Measurements from ENCODE around the gene PLCB1.
A peak's percentile ranks its signal among the peaks of the same experiment; 100 is the strongest.

PLCB1 gene

DNA sequence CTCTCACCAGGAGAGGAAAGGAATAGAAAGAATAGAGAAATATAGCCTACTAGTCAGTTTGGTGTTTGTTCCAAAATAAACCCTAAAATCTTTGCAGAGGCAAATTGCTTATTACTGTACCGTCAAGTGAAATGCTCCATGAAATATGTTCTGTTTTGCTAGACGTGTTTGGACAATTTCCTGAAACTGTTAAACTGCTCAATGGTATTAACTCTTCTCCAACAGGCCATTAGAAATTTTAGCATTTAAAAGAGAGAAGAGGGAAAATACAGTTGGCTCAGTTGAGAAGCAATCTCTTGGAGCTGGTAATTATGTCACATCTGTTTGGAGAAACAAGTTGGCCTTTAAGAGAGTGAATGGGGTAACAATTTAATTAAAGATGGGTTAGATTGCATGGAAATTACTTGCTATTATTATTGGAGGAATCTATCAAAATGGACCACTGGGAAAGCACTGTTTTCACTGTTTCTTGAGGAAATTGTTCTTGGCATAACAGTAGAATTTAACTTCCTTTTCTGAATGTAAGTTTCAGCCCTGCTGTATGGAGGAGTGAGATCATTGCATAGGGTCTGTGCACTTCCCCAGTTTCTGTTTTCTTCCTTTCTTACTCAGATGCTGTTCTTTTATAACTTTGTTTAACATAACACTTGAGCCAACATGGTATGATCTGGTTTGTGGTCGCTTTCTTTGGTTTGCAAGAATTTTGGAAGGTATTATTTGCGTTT is 373.6 kb downstream of the PLCB1 start:
- DNase-seq (ENCODE audit: low read depth), result no peak

DNA sequence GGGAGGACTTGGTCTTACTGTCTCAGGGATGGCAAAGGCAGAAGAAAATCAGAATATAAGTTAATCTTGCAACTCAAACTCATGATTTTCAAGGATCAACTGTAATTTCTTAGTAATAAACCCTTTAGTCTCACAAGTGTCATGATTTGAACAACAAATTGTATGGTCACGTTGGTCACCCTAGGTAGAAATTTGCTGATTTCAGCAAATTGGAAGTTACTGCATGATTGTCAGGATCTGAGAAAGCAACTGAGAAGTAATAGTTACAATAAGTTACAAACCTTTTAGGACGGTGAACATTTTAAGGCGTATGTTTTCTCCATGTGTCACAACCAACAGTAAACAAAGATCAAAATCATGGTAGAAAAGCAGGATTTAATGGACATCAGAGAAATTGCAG is 375.2 kb downstream of the PLCB1 start:
- no peak for DNase-seq (ENCODE audit: low read depth)

DNA sequence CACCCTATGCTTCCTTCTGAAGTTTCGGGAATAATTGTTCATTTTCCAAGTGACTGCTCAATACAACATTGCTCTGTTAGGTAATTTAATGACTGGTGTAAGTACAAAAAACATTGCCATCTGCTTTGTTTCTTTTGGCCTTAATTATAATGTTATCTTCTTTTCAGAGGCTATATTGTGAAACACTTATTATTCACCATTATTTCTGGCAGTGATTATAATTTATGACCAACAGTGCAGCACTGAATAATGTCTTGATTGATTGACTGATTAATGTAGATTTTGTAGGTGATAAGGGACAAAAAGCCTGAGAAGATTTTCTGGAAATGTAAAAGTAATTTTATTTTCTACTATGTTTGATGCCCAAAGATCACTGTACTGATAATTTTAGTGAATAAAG is 377.7 kb downstream of the PLCB1 start:
- no peak for DNase-seq (ENCODE audit: low read depth)

DNA sequence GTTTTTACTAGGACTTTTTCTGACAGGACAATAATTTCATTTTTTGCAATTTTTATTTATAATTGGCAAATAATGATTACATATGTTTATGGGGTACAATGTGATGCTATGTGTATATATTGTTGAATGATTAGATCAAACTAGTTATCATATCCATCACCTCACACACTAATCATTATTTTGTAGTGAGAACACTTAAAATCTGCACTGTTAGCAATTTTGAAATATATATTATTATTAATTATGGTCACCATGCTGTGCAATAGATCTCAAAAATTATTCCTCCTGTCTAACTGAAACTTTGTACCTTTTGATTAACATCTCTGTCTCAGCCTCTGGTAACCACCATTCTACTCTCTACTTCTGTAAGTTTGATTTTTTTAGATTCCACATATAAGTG is 378.7 kb downstream of the PLCB1 start:
- no peak for DNase-seq (ENCODE audit: low read depth)

DNA sequence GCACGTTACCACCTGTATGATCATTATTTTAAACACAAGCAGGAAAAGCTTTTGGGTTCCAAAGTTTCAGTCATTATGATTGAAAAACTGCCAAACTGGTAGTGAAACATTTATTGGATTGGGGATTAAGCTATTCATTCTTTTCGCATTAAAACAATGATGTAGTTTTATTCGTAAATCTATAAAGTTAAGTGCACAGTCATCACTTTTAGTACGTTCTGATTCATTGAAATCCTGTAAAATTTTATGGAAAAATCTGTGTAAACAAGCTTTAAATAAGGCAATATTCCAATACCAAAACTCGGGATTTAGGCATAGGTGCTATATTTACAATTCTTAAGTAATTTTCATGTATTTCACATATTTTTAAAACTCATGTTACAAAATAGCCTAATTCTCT is 379.9 kb downstream of the PLCB1 start:
- no peak for DNase-seq (ENCODE audit: low read depth)

DNA sequence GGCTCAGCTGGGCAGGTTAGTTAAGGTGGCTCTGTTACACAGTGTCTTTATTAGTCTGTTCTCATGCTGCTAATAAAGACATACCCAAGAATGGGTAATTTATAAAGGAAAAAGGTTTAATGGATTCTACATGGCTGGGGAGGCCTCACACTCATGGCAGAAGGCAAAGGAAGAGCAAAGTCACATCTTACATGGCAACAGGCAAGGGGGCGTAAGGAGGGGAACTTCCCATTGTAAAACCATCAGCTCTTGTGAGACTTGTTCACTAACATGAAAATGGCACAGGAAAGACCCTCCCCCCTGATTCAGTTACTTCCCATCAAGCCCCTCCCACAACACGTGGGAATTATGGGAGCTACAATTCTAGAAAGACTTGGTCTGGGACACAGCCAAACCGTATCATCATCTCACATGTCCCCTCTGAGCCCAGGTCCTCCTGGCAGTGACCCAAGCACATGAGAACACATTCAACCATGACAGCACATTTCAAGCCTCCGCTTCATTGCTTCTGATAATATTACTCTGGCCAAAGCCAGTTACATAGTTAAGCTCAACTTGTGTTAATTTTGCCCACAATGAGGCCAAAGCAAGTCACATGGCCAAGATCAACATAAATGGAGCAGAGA is 383.9 kb downstream of the PLCB1 start:
- DNase-seq (ENCODE audit: low read depth), result no peak

DNA sequence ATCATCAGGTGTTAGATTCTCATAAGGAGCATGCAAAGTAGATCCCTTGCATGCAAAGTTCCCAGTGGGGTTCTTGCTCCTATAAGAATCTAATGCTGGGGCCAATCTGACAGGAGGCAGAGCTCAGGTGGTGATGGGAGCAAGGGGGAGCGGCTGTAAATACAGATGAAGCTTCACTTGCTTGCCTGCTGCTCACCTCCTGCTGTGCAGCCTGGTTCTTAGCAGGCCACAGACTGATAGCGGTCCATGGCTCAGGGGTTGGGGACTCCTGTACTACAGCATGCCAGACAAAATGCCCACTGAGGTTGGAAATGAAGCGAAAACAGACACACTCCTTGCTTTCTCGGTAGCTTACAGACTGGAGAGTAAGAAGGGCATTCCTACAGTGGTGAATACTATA is 386.8 kb downstream of the PLCB1 start:
- DNase-seq (ENCODE audit: low read depth), result no peak

DNA sequence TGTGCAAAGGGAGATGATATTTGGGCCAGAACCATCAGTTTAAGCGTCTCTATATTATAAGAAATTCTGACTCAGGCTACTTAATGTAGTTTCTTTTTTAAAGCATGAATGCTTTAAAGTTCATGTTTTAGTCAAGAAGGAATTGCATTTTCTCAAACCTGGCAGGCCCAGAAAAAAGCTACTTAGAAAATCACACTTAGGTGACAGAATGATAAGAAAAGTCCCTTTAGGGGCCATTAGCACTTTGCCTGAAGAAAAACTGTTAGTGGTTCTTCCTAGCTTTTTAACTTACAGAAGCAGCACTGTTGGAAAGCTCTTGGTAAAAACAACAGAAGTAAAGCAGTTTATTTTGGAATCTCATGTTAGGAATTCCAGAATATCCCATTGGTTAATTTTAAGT is 387.8 kb downstream of the PLCB1 start:
- no peak for DNase-seq (ENCODE audit: low read depth)

DNA sequence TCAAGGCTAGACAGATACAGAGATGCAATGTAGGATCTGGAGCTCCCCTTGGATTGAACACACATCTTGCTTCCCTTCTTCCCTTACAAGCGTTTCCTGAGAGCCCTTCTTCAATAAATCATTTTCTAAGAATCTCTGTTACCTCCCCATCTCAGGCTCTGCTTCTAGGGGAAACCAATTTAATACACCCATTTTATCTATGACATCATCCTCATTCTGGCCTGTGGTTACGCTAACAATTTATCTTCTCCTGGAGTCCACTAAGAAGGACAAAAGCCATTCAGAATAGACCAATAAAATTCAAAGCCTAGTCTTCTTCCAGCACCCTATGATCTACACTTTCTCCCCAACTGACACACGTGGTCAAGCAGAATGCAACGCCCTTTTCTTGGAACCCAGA is 390.1 kb downstream of the PLCB1 start:
- DNase-seq (ENCODE audit: low read depth), result no peak

DNA sequence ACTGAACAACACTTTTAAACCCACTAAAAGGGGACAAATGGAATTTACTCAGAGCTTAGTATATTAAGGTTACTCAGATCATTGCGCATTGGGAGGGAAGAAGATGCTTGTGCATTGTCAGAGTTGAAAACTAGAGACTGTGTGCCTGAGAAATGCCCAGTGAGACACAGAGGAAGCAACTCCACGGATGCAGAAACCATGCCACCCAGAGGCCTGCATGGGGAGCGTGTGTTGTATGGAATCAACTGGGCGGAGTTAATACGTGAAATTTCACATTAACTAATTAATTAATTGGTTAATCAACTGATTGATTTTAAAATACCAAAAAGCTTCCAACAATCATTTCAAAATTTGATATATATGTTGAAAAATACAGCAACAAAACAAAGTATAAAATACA is 391.6 kb downstream of the PLCB1 start:
- no peak for DNase-seq (ENCODE audit: low read depth)

DNA sequence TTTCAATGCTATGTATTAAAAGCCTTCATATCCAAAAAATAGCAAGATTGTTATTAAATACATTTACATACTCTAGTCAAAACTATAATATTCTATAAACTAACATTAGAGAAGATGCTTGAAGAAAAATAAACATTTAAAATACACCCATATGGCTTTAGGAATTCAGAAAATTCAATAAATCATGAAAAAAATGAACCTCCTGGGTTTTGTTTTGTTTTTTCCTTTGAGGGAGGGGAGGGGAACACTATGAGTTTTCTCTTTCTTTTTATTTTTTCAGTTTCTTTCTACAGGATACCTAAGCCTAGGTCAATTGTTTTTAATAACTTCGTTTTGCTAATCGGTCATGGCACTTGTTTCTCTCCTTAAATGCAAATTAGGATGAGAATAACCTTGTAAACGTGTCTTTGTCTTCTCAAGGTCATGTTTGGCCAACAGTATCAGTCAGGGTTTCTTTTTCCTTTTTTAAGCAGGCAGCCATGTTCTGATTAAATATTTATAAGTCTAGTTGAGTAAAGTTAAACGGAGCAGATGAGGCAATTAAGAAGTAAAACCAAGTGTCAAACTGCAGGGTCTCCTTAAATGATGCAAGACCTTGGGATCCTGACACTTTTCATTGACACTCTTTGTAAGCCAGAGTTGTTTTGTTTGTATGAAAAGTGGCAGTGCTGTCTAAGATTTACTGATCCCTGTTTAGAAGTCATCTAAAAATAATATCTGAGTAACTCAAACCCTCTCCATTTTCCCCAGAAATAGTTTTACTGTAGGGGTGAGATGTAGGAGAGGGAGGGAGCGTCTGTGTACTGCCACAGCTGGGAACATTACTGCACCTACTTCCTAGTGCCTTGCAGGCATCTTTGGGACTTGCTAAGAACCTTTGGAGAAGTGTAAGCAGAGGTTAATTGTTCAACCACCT is 392.3 kb downstream of the PLCB1 start:
- DNase-seq (ENCODE audit: low read depth), result no peak

DNA sequence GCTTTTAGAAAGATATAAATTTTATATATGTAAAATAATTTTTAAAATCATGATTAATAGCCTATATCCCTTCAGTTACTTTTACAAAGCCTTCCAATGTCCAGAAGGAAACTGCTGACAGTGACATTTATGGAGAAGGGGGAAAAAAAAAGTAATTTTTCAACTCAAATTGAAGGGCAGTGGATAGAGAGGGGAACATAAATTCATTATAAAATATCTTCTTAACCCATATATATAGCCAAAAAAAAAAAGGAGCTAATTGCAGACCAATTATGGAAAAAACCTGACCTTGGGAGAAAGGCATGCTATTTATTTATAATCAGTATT is 392.9 kb downstream of the PLCB1 start:
- DNase-seq (ENCODE audit: low read depth), result no peak

DNA sequence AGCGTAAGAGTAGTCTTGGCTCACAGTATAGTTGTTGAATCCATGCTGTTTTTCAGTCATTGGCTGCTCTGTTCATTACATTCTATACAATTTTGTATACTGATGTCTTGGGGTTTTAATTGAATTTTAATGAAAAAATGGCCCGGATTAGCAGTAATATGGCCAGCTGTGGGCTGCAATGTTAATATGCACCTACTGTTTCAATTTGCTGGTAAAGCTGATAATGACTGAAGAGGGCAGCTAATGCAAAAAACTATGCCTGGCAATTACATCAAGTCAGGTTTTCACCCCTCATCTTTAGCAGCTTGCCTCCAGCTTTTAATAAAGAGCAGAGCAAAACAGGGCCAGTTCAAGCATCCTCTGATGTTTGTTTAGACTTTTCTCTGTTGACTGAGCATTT is 394.5 kb downstream of the PLCB1 start:
- DNase-seq (ENCODE audit: low read depth), result no peak

DNA sequence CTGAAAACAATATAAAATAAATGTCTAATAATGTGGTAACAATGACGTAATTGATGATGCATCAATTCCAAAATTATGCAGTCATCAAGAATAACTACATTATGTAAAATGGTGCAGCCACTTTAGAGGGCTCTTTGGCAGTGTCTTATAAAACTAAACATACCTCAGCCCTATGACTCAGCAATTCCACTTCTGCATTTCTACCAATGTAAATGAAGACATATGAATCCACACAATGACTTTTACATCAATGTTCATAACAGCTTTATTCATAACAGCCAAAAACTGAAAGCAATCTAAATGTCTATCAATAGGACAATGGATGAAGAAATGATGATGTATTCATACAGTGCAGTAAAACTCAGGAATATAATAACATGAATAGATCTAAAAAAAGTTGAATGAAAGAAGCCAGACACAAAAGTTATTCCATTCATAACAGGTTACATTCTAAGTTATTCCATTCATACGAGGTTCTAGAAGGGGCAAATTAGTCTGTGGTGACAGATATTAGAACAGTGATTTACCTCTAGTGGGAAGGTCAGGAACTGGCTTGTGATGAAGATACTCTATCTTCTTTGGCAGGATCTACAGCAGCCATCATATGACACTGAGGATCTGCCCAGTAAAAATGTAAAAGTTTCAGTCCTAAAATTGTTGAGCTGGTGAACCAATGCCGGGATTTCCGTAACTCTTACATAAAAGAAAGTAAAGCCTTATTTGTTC is 396.1 kb downstream of the PLCB1 start:
- DNase-seq (ENCODE audit: low read depth), result peak; percentile 66

DNA sequence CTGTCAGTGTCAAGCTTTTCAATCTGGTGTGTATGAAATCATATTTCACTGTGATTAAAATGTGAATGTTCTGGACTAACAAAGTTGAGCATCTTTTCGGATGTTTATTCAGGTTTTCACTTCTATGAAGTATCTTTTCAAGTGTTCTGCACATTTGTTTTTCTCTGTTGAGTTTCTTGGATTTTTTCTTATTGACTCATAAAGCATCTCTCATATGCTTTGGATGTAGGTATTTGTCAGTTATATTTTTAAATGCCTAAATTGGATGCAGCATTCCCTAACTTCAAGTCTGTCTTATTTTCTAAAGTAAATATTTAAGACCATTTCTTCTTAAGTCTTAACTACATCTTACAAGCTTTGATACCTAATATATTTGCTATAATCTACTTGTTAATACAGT is 398.0 kb downstream of the PLCB1 start:
- DNase-seq (ENCODE audit: low read depth), result no peak

DNA sequence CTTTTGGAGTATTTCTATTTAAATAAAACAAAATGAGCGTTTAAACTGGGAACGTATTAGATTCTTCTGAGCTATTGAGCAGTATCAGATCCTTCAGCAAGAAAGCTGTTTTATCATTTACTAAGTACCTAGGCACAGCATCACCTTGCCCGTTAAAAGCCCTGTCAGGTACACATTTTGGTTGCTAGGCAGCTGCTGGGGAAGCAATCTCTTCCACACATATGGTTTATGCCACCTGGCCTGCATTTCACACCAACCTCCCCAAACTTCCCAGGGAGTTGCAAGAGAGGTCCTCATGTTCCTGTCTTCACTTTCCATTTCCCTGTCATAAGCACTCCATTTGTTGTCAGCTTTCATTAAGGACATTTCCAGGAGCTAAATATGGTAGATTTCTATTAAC is 400.1 kb downstream of the PLCB1 start:
- no peak for DNase-seq (ENCODE audit: low read depth)

DNA sequence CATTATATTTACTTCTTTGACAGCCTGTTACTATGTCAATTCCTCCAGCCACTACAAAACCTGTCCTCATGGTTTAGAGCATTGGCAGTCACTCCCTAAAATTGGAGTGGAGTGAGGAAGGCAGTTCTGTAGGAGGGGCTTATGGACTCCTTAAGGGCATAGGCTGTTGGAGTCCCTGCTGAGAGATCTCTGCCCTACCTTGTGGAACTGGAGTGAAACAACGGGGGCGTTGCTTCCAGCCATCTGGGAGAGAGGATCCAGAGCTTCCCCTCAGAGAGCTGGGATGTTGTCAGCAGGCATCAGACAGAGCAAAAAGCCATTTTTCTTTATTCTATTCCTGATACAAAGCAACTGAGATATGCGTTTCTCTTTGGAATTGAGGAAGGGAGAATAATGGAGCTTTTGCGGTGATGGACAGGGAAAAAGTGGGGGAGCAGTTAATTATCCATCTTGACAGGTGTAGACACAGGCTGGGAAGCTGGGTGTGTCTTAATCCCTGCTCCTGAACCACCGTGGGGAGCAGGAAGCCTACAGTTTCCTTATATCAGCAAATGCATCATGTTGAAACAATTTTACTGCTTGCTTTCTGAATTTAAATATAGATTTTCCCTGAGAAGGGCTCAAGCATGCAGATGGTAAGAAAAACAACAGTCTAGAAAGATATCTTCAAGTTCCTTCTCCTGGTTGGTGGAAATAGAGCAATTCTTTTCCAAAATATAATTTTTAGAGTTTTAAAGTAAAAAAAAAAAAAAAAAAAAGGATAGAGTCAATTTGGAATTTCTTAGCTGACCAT is 402.5 kb downstream of the PLCB1 start:
- no peak for DNase-seq (ENCODE audit: low read depth)

DNA sequence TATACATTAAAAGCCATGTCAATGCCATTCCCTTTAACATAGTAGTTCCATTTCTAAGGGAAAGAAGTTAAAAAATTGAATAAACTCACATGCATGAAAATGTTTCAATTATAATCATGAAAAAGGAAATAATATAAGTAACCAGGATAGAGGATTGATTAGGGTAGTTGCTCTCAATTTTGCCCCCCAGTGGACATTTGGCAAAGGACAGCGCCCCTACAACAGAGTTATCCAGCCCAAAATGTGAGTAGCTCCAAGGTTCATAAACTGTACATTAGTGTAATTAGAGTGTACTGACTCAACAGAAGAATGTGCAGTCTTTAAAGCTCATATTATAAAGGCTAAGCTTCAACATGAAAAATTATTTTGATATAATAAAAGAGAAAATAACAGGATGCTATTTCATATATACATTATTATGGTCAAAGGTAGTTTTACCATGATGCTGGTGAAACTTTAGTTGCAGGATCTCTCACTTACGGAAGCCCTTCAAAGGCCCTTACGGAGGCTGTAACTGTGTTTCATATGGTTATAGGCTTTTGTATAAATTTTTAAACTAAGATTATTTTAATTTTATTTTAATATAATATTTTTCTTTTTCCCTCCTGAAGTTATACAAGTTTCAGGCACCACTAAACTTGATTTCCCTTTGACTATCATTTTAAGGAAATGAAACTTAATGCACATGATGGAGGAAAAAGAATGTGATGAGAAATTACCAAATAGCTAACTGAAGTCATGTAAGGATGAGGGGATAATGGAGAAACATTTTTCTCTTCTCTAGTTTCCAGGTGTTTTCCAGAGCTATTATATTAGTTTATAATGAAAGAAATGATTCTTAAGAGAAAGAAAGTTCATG is 403.6 kb downstream of the PLCB1 start:
- DNase-seq (ENCODE audit: low read depth), result no peak

DNA sequence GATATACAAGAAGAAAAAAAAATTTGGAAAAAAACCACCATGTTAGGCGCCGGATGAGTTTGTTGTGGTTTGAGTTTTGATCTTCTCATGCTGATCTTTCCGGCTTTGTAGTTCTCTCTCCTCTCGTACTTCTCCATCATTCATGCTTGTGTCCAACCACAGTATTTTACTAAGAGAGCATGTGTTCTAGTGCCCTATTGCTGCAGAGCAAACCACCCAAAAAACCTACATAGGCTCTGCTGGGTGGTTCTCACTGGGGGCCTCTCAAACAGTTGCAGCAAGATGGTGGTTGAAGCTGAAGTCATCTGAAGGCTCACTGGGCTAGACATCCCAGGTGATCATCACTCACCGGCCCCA is 404.2 kb downstream of the PLCB1 start:
- no peak for DNase-seq (ENCODE audit: low read depth)

DNA sequence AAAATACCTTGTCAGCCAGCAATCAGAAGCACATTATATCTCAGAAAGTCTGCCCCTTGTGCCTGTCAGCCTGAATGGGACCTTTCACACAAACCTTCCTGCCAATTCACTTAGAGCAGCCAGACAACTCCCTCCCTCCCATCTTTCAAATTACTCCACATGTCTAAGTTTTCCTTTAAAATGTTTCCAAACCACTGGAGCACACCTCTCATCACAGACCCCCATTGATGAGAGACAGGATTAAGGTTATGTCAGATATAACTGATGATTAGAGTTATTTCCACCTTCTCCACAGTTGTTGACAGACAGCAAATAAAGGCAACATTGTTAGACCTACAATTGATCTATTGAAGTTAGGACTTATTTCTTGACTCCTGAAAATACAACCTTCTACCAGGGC is 408.4 kb downstream of the PLCB1 start:
- DNase-seq (ENCODE audit: low read depth), result no peak

DNA sequence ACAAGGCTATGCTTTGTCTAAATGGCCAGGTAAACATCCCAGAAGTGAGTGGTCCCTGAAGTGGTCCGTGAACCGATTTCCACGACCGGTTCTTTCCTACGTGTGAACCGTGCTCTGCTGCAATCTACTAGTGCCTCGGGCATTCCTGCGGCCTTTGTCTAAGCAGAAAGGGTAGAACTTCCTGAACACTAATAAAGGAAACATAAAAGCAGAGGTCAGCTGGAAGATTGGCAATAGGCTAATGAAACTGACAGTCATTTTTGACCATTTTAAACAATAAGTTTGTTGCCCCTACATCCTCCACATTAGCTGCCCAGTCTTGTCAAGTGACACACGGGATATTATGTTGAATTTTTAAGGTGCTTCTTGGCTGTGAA is 410.0 kb downstream of the PLCB1 start:
- no peak for DNase-seq (ENCODE audit: low read depth)

Data from stromal cell of bone marrow (primary cell).